ENCODE measurements around the gene CLMN. TPM values are rescaled to one million over a fixed set of nuclear protein-coding genes. Genes with fewer than 3 reads are reported as not detected.

The CLMN gene
- total and polyA plus RNA-seq, 4 donors: 4.5 to 33.5 (median 11.7) TPM

GRCh38 chr14:95314609-95315008 lies 5.1 kb downstream of the CLMN start:
- DNase-seq: no peak
- 80 to 85% methylated on average over 6 of the region's 6 CpGs for WGBS, 2 donors
- Histone ChIP-seq H3K9ac (ENCODE audit: insufficient read depth in 1 of 2, low read length in 2 of 2) (no peak overlapping the region), H3K4me3 (no peak overlapping the region), H3K9me3 (ENCODE audit: control insufficient read depth in 4 of 4, insufficient read depth in 3 of 4, low read length in 3 of 4) (peaks cover 0 to 2% (median 0%) of the 10 kb centered on the region in 4 donors), H3K27ac (ENCODE audit: low read depth in 1 of 2, low read length in 1 of 2) (no peak overlapping the region), H3K36me3 (ENCODE audit: control insufficient read depth in 4 of 4, insufficient read depth in 4 of 4, low read length in 4 of 4) (no peaks in the 10 kb centered on the region), H3K4me1 (ENCODE audit: control insufficient read depth in 5 of 5, insufficient read depth in 5 of 5, low read length in 5 of 5) (peaks cover 0 to 18% (median 8%) of the 10 kb centered on the region in 5 donors), H3K27me3 (ENCODE audit: control insufficient read depth in 3 of 3, insufficient read depth in 3 of 3, low read length in 2 of 3) (no peaks in the 10 kb centered on the region)
- no peak for TF ChIP-seq CTCF (IDR thresholded peaks at IDR 0.05; ENCODE audit: control extremely low read depth, extremely low read depth)
- ATAC-seq (ENCODE audit: insufficient read depth, low FRiP score): no peak

DNA sequence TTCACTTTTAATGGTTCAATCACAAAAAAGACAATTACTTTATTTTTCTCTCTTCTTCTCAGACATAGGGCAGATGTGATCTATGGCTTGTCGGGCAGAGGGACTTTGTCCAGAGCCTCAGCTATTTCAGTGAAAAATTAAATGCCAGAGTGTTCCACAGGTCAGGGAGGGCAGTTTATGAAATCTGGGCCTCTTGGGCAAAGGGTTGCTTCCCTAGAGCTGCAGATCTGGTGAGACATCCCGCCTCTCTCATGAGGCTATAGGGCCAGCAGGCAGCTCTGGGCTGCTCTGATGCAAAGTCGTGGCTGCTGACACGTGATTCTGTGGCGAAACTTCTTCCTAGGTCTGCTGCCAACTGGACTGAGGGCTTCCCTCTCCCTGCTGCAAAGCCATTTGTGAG lies 6.0 kb downstream of the CLMN start:
- H3K4me3 ChIP-seq: no peak overlapping the region
- no peaks in the 10 kb centered on the region for H3K27me3 ChIP-seq (ENCODE audit: control insufficient read depth in 3 of 3, insufficient read depth in 3 of 3, low read length in 2 of 3)
- 26 to 42% methylated on average over 5 of the region's 5 CpGs for WGBS, 2 donors
- TF ChIP-seq CTCF (IDR thresholded peaks at IDR 0.05; ENCODE audit: control extremely low read depth, extremely low read depth): no peak
- ATAC-seq (ENCODE audit: insufficient read depth, low FRiP score): peak; percentile 75
- no peak overlapping the region for H3K9ac ChIP-seq (ENCODE audit: insufficient read depth in 1 of 2, low read length in 2 of 2)
- H3K9me3 ChIP-seq (ENCODE audit: control insufficient read depth in 4 of 4, insufficient read depth in 3 of 4, low read length in 3 of 4): peaks cover 0 to 2% (median 0%) of the 10 kb centered on the region in 4 donors
- peak overlapping the region in 1 of 2 donors; percentile 42 for H3K27ac ChIP-seq (ENCODE audit: low read depth in 1 of 2, low read length in 1 of 2)
- DNase-seq: peak; percentile 86 to 94 (median 90)
- peaks cover 0 to 18% (median 9%) of the 10 kb centered on the region in 5 donors for H3K4me1 ChIP-seq (ENCODE audit: control insufficient read depth in 5 of 5, insufficient read depth in 5 of 5, low read length in 5 of 5)
- no peaks in the 10 kb centered on the region for H3K36me3 ChIP-seq (ENCODE audit: control insufficient read depth in 4 of 4, insufficient read depth in 4 of 4, low read length in 4 of 4)

- Histone ChIP-seq H3K27ac (ENCODE audit: low read depth in 1 of 2, low read length in 1 of 2) (no peak overlapping the region), H3K4me3 (no peak overlapping the region), H3K9me3 (ENCODE audit: control insufficient read depth in 4 of 4, insufficient read depth in 3 of 4, low read length in 3 of 4) (peaks cover 0 to 2% (median 0%) of the 10 kb centered on the region in 4 donors), H3K27me3 (ENCODE audit: control insufficient read depth in 3 of 3, insufficient read depth in 3 of 3, low read length in 2 of 3) (no peaks in the 10 kb centered on the region), H3K9ac (ENCODE audit: insufficient read depth in 1 of 2, low read length in 2 of 2) (no peak overlapping the region), H3K36me3 (ENCODE audit: control insufficient read depth in 4 of 4, insufficient read depth in 4 of 4, low read length in 4 of 4) (no peaks in the 10 kb centered on the region), H3K4me1 (ENCODE audit: control insufficient read depth in 5 of 5, insufficient read depth in 5 of 5, low read length in 5 of 5) (peaks cover 0 to 17% (median 12%) of the 10 kb centered on the region in 5 donors)
- WGBS, 2 donors: 87 to 90% methylated on average over 2 of the region's 2 CpGs
- TF ChIP-seq CTCF (IDR thresholded peaks at IDR 0.05; ENCODE audit: control extremely low read depth, extremely low read depth): no peak
- DNase-seq: no peak
- no peak for ATAC-seq (ENCODE audit: insufficient read depth, low FRiP score)
Measured at GRCh38 chr14:95313190-95313589, 6.5 kb downstream of the CLMN start.

DNA sequence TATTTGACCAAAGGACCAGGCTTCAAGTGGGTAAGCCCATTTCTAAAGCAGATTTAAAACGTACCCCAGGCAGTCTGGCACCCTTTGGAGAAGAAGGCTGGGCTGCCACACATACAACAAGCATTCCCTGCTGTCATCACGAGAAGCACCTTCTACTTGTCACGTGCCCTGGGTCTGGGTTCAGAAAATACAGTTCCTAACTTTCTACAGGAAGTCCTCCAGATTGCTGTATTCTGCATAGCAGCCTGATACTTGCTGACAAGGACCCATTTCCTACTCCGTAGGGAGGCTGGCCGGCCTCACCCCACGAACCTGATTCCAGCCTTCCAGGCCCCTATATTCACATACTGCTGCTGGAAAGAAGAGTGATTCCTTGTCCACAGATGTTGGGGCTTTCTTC lies 7.4 kb downstream of the CLMN start:
- Histone ChIP-seq H3K4me1 (ENCODE audit: control insufficient read depth in 5 of 5, insufficient read depth in 5 of 5, low read length in 5 of 5) (peaks cover 0 to 25% (median 14%) of the 10 kb centered on the region in 5 donors), H3K36me3 (ENCODE audit: control insufficient read depth in 4 of 4, insufficient read depth in 4 of 4, low read length in 4 of 4) (no peaks in the 10 kb centered on the region), H3K9me3 (ENCODE audit: control insufficient read depth in 4 of 4, insufficient read depth in 3 of 4, low read length in 3 of 4) (peaks cover 0 to 2% (median 0%) of the 10 kb centered on the region in 4 donors), H3K27me3 (ENCODE audit: control insufficient read depth in 3 of 3, insufficient read depth in 3 of 3, low read length in 2 of 3) (no peaks in the 10 kb centered on the region), H3K4me3 (no peak overlapping the region), H3K9ac (ENCODE audit: insufficient read depth in 1 of 2, low read length in 2 of 2) (no peak overlapping the region), H3K27ac (ENCODE audit: low read depth in 1 of 2, low read length in 1 of 2) (peak overlapping the region in 1 of 2 donors; percentile 5)
- DNase-seq (no peak), ATAC-seq (ENCODE audit: insufficient read depth, low FRiP score) (no peak)
- no peak for TF ChIP-seq CTCF (IDR thresholded peaks at IDR 0.05; ENCODE audit: control extremely low read depth, extremely low read depth)
- 65 to 80% methylated on average over 6 of the region's 6 CpGs for WGBS, 2 donors

Measured in lung (tissue), 12 donors.